Astrocyte (in vitro differentiated cells and primary cell): ENCODE data around the gene XXYLT1.

Experiments used
- CTCF ChIP-seq: IDR thresholded peaks from 2 replicates; pipeline ENCODE4 v1.5.1; 2011; ENCODE audit warnings: low read depth, mild to moderate bottlenecking, inconsistent platforms, low read length, moderate library complexity; ENCODE audit not compliant: insufficient read depth
- EZH2 ChIP-seq: IDR thresholded peaks from 2 replicates; pipeline ENCODE4 v1.6.1; 2012; ENCODE audit warnings: mild to moderate bottlenecking, low read length, inconsistent platforms; ENCODE audit not compliant: insufficient read depth

GRCh38 chr3:195238586-195239118, 32.3 kb downstream of the XXYLT1 start:
- no peak for TF ChIP-seq CTCF
- no peak for TF ChIP-seq EZH2
